Ureter (tissue), 1 donor: ENCODE results near the gene PAWR. TPM values are rescaled to one million over a fixed set of nuclear protein-coding genes. Genes with fewer than 3 reads are reported as not detected.
"Not testable (repeated sequence)": the region's sequence is repeated elsewhere in the genome, so short reads cannot be mapped to it uniquely, and the experiment has no call there.

Source experiments
- DNase-seq: peaks from one replicate; pipeline ENCODE4 v3.0.0-alpha.2; 2020; ENCODE audit warnings: low spot score
- total RNA-seq: library from RNA; stranded (reverse); gene quantifications from one replicate; pipeline ENCODE4 v1.2.4, GENCODE V29; 2023
- donor health status: DM: yes; HTN: yes; CAD: no.

The PAWR gene
- total RNA-seq, 1 donor from 2014 or later, result 94.1 TPM

DNA sequence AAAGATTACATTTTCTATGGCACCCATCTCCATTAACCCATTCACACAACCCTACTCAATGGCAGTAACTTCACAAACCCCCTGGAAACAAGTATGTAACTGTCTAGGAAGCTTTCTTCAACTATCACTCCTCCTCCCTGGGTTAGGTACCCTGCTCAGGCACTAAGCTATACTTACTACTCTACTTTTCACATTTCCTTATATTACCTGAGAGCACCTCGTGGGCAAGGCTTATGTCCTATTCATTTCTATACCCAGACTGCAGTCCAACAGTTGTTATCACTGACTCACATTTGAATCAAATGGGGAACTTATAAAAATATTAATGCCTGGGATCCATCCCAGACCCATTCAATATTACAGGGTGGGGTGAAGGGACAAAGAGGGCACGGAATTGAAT lies 4.6 kb downstream of the PAWR start:
- no peak for DNase-seq

- no peak for DNase-seq
These were observed 5.7 kb downstream of the PAWR start for GRCh38 chr12:79685068-79685467.

- not testable (repeated sequence) for DNase-seq
These were observed 6.4 kb downstream of the PAWR start for GRCh38 chr12:79684338-79684737.

GRCh38 chr12:79682593-79682992 lies 8.2 kb downstream of the PAWR start:
- no peak for DNase-seq

DNA sequence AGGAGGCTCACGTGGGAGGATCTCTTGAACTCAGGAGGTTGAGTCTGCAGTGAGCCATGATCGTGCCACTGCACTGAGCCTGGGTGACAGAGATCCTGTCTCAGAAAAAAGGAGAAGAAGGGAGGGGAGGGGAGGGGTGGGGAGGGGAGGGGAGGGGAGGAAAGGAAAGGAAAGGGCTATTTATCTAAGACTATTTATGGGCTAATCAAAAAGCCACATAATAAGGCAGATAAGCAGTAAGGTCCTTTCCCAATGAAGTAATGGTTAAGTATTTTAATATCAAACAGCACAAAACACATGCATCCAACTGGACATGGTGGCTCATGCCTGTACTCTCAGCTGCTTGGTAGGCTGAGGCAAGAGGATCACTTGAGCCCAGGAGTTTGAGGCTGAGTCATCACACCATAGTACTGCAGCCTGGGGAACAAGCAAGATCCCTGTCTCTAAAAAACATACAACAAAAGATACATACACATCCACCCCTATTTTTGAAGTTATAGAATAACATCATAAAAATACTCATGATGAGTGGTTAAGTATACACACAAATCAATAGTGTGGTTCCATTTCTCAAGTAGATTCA lies 9.7 kb downstream of the PAWR start:
- no peak for DNase-seq

DNA sequence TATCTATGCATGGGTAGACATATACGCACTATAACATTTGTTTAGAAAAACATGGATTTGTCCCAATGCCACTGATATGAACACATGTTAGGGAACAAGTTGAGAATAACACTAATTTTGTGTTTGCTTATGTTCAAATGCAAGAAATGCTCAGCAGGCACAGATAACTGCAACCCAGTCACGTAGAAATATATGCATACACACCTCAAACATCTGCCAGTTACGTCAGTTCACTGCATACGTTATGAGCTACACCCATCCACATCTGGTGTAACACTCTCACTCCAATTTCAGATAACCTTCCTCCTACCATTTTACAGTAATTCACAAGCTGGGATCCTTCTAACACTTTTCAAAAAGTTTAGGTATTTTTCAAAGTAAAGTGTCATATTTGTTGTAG lies 10.7 kb downstream of the PAWR start:
- DNase-seq, result no peak

GRCh38 chr12:79678306-79678705 lies 12.5 kb downstream of the PAWR start:
- DNase-seq, result no peak

GRCh38 chr12:79677672-79678071 lies 13.1 kb downstream of the PAWR start:
- DNase-seq, result no peak

GRCh38 chr12:79676579-79676978 lies 14.2 kb downstream of the PAWR start:
- DNase-seq, result no peak

DNA sequence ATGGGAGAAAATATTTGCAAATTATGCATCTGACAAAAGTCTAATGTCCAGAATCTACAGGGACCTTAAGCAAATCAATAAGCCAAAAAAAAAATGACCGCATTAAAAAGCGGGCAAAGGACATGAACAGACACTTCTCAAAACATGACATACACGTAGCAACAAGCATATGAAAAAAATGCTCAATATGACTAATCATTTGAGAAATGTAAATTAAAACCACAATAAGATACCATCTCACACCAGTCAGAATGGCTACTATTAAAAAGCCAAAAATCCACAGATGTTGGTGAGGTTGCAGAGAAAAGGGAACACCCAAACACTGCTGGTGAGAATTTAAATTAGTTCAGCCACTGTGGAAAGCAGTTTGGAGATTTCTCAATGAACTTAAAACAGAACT lies 16.1 kb downstream of the PAWR start:
- DNase-seq, result no peak

DNA sequence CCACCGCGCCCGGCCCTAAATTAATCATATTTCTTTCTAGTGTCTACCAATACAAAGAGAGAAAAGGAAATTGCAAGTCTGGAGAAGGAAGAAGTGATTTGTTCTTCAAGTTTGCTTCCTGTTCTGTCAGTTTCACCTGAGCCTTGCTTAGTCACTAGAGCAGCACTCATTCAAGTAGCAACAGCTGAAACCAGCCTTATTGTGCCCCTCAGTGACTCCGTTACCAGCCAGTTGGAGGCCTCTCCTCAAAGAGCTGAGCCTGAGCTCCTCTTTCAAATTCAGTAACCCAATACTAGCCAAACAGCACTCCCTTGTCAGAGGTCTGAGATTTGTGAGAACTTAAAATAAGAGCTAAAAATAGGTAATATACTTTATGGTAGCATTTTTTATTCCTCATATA lies 17.4 kb downstream of the PAWR start:
- DNase-seq, result no peak

DNA sequence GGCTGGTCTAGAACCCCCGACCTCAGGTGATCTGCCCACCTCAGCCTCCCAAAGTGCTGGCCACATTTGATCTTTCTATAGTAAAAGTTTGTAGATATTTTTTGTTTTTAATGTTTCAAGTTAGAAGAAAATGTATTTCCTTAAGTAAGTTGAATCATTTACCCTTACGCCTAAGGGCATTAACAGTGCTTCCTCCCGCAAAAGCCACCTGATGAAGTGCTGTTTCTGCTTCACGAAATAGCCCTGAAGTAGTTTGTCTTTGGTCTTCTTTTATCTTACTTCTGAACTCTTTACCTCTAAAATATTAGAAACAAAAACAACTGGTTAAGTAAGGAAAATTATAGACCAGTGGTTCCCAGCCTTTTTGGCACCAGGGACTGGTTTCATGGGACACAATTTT lies 22.7 kb downstream of the PAWR start:
- no peak for DNase-seq

GRCh38 chr12:79665212-79665887 lies 25.4 kb downstream of the PAWR start:
- DNase-seq, result no peak

GRCh38 chr12:79664518-79664917 lies 26.2 kb downstream of the PAWR start:
- no peak for DNase-seq

- no peak for DNase-seq
These were observed 28.5 kb downstream of the PAWR start for GRCh38 chr12:79662046-79662811.

- DNase-seq, result no peak
These were observed 29.1 kb downstream of the PAWR start for GRCh38 chr12:79661629-79662028.

DNA sequence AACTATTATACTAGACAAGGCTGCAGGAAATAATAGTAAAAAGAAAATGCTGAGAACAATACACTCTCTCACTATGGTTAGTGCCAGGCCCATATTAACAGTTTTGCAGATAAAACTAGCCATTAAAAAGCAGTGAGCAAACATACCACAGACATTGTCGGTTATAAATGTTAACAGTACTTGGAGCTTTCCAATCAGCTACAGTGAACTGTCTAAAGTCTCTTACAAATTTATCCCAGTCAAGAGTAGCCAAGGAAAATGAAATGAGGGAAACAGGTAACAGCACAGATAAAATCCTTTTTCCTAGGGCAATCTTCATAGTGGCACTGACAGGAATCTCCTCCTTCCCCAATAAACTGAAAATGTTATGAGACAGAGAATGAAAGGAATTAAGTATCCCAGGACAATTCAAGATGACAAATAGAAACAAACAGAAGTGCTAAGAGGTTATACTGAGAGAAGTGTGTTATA lies 30.8 kb downstream of the PAWR start:
- no peak for DNase-seq

DNA sequence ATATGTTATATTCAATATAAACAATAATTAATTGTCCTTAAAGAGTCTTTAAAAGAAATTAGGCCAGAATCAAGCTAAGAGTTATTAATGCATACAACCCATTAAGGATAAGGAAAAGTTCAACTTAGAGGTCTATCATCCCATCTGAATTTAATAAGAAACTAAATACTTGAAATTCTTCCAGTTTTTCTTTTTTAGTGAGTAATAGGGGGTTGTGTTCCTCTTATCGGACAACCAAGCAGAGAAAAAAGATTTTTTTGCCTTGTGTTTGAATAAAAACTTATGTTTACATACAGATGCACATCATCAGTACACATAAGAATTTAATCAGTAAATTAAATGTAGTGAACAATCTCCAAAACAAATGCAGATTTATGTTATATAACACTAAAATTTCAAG lies 32.5 kb downstream of the PAWR start:
- no peak for DNase-seq

DNA sequence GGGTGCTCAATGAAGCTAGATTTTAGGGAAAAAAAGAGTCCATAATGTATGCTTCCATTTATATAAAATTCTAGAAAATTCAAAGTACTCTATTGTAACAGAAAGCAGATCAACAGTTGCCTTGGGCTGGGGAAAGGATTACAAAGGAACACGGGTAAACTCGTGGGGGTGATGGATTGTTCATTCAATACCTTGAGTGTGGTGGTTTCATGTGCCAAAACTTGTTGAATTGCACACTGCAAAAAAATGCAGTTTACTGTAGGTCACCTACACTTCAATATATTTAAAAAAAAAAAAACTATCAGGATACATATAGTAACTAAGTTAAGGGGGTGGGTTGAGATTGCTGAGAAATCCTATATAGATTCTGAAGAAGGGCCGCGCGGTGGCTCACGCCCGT lies 33.6 kb downstream of the PAWR start:
- DNase-seq, result no peak

DNA sequence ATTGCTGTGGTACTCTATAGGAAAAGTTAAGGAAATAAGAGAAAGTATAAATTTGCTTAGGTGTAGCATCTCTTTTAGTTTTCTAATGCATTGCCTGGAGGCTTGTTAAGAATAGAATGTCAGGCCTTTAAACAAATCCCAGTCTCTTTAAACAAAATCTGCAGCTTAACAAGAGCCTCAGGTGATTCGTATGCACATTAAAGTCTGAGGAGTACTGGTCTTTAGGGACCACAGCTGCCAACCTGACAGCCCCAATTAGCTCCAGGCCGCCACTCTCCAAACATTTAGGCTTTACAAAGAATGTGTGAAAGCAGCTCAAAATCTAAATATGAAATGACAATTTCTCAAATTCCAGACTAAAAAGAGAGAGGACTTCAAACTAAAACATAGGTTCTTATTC lies 35.7 kb downstream of the PAWR start:
- DNase-seq, result no peak

DNA sequence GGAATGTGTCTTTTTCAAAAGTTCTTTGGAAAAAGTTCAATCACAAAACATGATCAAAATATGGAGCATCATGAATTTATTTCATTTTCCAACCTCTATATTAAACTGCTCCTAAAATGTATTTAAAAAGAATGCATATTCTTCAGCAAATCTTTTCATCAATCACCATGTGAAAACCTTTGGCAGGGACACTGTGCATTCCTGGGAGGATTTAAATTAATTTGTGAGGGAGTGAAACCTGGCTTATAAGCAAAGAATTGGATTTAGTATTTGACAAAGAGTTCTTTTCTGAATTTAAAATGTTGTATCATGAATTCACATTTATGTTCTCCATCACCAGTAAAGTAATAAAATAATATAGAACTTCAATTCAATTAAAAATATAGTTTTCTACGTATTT lies 38.2 kb downstream of the PAWR start:
- no peak for DNase-seq

GRCh38 chr12:79650440-79650839 lies 40.3 kb downstream of the PAWR start:
- DNase-seq, result no peak

- DNase-seq, result no peak
These were observed 41.9 kb downstream of the PAWR start for GRCh38 chr12:79648881-79649280.
